CD4-positive, alpha-beta T cell treated with Interleukin-4 for 1 hour (primary cell): ENCODE data around the gene ASXL3.

Source experiments
- DNase-seq, 2 donors: peaks; one replicate each; pipeline ENCODE4 v3.0.0-alpha.2; 2020 to 2022

ASXL3 gene

GRCh38 chr18:33665187-33665586, 87.2 kb downstream of the ASXL3 start:
- no peak for DNase-seq

GRCh38 chr18:33665641-33666040, 87.6 kb downstream of the ASXL3 start:
- no peak for DNase-seq

- no peak for DNase-seq
These were observed 88.9 kb downstream of the ASXL3 start for GRCh38 chr18:33666915-33667314.

- DNase-seq: no peak
These were observed 91.6 kb downstream of the ASXL3 start for GRCh38 chr18:33669589-33669988.

- no peak for DNase-seq
These were observed 92.0 kb downstream of the ASXL3 start for GRCh38 chr18:33670029-33670428.

- DNase-seq: no peak
These were observed 95.7 kb downstream of the ASXL3 start for GRCh38 chr18:33673689-33674088.

- DNase-seq: no peak
These were observed 98.6 kb downstream of the ASXL3 start for GRCh38 chr18:33676593-33676992.

GRCh38 chr18:33677891-33678290, 99.9 kb downstream of the ASXL3 start:
- DNase-seq: no peak

- no peak for DNase-seq
These were observed 104.4 kb downstream of the ASXL3 start for GRCh38 chr18:33682436-33682835.

- no peak for DNase-seq
These were observed 116.6 kb downstream of the ASXL3 start for GRCh38 chr18:33694593-33694992.

- no peak for DNase-seq
These were observed 118.5 kb downstream of the ASXL3 start for GRCh38 chr18:33696332-33697162.

GRCh38 chr18:33697498-33697897, 119.5 kb downstream of the ASXL3 start:
- DNase-seq: no peak

GRCh38 chr18:33699372-33699771, 121.4 kb downstream of the ASXL3 start:
- no peak for DNase-seq

- no peak for DNase-seq
These were observed 122.5 kb downstream of the ASXL3 start for GRCh38 chr18:33700513-33700976.

GRCh38 chr18:33702625-33703024, 124.6 kb downstream of the ASXL3 start:
- DNase-seq: no peak

GRCh38 chr18:33706391-33706790, 128.4 kb downstream of the ASXL3 start:
- DNase-seq: no peak

- no peak for DNase-seq
These were observed 130.9 kb downstream of the ASXL3 start for GRCh38 chr18:33708876-33709275.

GRCh38 chr18:33710269-33710668, 132.2 kb downstream of the ASXL3 start:
- no peak for DNase-seq

- no peak for DNase-seq
These were observed 133.5 kb downstream of the ASXL3 start for GRCh38 chr18:33711514-33711913.

GRCh38 chr18:33712719-33713118, 134.7 kb downstream of the ASXL3 start:
- no peak for DNase-seq

GRCh38 chr18:33716061-33716683, 138.2 kb downstream of the ASXL3 start:
- no peak for DNase-seq

GRCh38 chr18:33717339-33717738, 139.3 kb downstream of the ASXL3 start:
- no peak for DNase-seq

- DNase-seq: no peak
These were observed 142.1 kb downstream of the ASXL3 start for GRCh38 chr18:33720133-33720532.

- DNase-seq: no peak
These were observed 151.5 kb downstream of the ASXL3 start for GRCh38 chr18:33729556-33729955.
